Measurements from ENCODE around the gene SRSF2.
"Not testable (repeated sequence)": the region's sequence is repeated elsewhere in the genome, so short reads cannot be mapped to it uniquely, and the experiment has no call there.

The SRSF2 gene

DNA sequence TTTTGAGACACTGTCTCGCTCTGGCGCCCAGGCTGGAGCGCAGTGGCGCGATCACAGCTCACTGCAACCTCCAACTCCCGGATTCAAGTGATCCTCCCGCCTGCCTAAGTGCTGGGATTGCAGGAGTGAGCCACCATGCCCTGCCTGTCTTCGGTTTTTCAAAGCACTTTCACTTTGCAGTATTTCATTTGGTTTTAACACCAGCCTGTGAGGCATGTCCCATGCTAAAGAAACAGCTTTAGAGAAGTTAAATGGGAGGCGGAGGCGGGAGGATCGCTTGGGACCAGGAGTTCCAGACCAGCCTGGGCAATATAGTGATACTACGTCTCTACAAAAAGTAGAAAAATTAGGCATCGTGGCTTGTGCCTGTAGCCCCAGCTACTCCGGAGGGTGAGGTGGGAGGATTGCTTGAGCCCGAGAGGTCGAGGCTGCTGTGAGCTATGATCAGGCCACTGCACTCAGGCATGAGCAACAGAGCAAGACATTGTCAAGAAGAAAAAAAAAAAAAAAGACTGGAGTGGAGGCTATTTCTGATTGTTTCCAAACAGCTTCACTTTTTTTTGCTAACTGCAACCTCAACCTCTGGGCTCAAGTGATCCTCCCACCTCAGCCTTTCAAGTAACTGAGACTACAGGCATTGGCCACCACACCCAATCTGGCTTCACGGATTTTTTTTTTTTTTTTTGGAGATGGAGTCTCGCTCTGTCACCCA, 9.2 kb downstream of the SRSF2 start:
- peak overlapping the region; percentile 91 for H3K4me3 ChIP-seq (ENCODE audit: low read depth, low read length)
- CTCF ChIA-PET, result interaction anchor here (1.0 to 6.5 kb wide), 7 partner anchors 8 to 340 kb away, joined by 3 to 74 read pairs (median 4); partner anchors contain the start of genes MGAT5B, MXRA7 and SRSF2
- POLR2A ChIA-PET, result interaction anchor here (0.8 to 1.7 kb wide), 4 partner anchors 9 to 45 kb away, joined by 3 to 23 read pairs (median 4); partner anchors contain the start of genes MFSD11 and SRSF2
- DNase-seq (ENCODE audit: low read depth, low spot score), result no peak
- TF ChIP-seq, protein P1, sequence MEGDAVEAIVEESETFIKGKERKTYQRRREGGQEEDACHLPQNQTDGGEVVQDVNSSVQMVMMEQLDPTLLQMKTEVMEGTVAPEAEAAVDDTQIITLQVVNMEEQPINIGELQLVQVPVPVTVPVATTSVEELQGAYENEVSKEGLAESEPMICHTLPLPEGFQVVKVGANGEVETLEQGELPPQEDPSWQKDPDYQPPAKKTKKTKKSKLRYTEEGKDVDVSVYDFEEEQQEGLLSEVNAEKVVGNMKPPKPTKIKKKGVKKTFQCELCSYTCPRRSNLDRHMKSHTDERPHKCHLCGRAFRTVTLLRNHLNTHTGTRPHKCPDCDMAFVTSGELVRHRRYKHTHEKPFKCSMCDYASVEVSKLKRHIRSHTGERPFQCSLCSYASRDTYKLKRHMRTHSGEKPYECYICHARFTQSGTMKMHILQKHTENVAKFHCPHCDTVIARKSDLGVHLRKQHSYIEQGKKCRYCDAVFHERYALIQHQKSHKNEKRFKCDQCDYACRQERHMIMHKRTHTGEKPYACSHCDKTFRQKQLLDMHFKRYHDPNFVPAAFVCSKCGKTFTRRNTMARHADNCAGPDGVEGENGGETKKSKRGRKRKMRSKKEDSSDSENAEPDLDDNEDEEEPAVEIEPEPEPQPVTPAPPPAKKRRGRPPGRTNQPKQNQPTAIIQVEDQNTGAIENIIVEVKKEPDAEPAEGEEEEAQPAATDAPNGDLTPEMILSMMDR (IDR thresholded peaks at IDR 0.05; ENCODE audit: insufficient read depth, low read length, missing control alignments), result no peak

GRCh38 chr17:76726776-76727718, 10.1 kb downstream of the SRSF2 start, which contains the start of gene METTL23:
METTL23 (plus strand) TSS chr17:76726839; CDS start chr17:76729711, 2,872 bp downstream.
- POLR2A ChIA-PET, result interaction anchor here (0.8 to 2.7 kb wide), 8 partner anchors 8 to 46 kb away, joined by 3 to 28 read pairs (median 4); partner anchors contain the start of genes MFSD11 and SRSF2

GRCh38 chr17:76726231-76726775, 10.8 kb downstream of the SRSF2 start, which contains the start of gene JMJD6:
JMJD6 (minus strand) TSS chr17:76726606; CDS start chr17:76726475, 131 bp downstream.
- CTCF ChIA-PET, result interaction anchor here (2.9 to 6.5 kb wide), 2 partner anchors 11 to 168 kb away, joined by 10 to 74 read pairs; no protein-coding TSS in a partner anchor
- DNase-seq (ENCODE audit: low read depth, low spot score), result peak; percentile 75
- POLR2A ChIA-PET, result interaction anchor here (0.9 to 2.7 kb wide), 5 partner anchors 9 to 46 kb away, joined by 4 to 28 read pairs (median 5); partner anchors contain the start of gene MFSD11
- TF ChIP-seq, protein P1 (IDR thresholded peaks at IDR 0.05; ENCODE audit: insufficient read depth, low read length, missing control alignments), result no peak
- peak within 1 kb of the TSS; percentile 91 for H3K4me3 ChIP-seq (ENCODE audit: low read depth, low read length)

More at GRCh38 chr17:76726776-76727718, 10.1 kb downstream of the SRSF2 start, which contains the start of gene METTL23:
- no peak for DNase-seq (ENCODE audit: low read depth, low spot score)
- CTCF ChIA-PET, result interaction anchor here (1.0 to 6.5 kb wide), 8 partner anchors 9 to 341 kb away, joined by 3 to 74 read pairs (median 6); partner anchors contain the start of genes MGAT5B, MXRA7 and SRSF2
- TF ChIP-seq, protein P1 (IDR thresholded peaks at IDR 0.05; ENCODE audit: insufficient read depth, low read length, missing control alignments), result peak; percentile 87
- H3K4me3 ChIP-seq (ENCODE audit: low read depth, low read length), result peak within 1 kb of the TSS; percentile 91

- ChIA-PET CTCF (interaction anchor here (1.2 to 6.5 kb wide), 4 partner anchors 8 to 341 kb away, joined by 3 to 74 read pairs (median 8); no protein-coding TSS in a partner anchor), POLR2A (interaction anchor here (0.6 to 2.7 kb wide), 7 partner anchors 9 to 460 kb away, joined by 3 to 28 read pairs (median 4); partner anchors contain the start of gene MFSD11)
- H3K4me3 ChIP-seq (ENCODE audit: low read depth, low read length), result peak overlapping the region; percentile 91
- TF ChIP-seq, protein P1 (IDR thresholded peaks at IDR 0.05; ENCODE audit: insufficient read depth, low read length, missing control alignments), result no peak
- no peak for DNase-seq (ENCODE audit: low read depth, low spot score)
These were observed 11.4 kb downstream of the SRSF2 start for GRCh38 chr17:76725580-76726230.

- no peak overlapping the region for H3K4me3 ChIP-seq (ENCODE audit: low read depth, low read length)
- DNase-seq (ENCODE audit: low read depth, low spot score), result no peak
- POLR2A ChIA-PET, result no interaction called here
- CTCF ChIA-PET, result interaction anchor here (1.7 to 6.5 kb wide), 2 partner anchors 8 to 10 kb away, joined by 5 to 74 read pairs; no protein-coding TSS in a partner anchor
- TF ChIP-seq, protein P1 (IDR thresholded peaks at IDR 0.05; ENCODE audit: insufficient read depth, low read length, missing control alignments), result no peak
These were observed 13.3 kb downstream of the SRSF2 start for GRCh38 chr17:76723812-76724211.

DNA sequence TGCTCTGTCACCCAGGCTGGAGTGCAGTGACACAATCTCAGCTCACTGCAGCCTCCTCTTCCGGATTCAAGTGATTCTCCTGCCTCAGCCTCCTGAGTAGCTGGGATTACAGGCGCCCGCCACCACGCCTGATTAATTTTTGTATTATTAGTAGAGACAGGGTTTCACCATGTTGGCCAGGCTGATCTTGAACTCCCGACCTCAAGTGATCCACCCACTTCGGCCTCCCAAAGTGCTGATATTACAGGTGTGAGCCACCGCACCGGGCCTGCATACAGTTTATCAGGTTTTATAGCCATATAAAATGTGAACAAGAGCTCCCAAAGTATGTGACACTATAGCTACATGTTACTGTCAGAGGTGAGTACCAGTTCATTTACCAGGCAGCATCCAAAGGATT, 14.2 kb downstream of the SRSF2 start:
- POLR2A ChIA-PET; H3K4me3 ChIP-seq (ENCODE audit: low read depth, low read length); DNase-seq (ENCODE audit: low read depth, low spot score): not testable (repeated sequence)
- CTCF ChIA-PET, result interaction anchor here (6.5 kb wide), 1 partner anchor 7 kb away, joined by 74 read pairs; no protein-coding TSS in a partner anchor
